H1 (cell line): ENCODE measurements around the gene TNS3.

Source experiments
- GABPA ChIP-seq: IDR thresholded peaks from 2 replicates; pipeline ENCODE4 v1.6.1; 2011; ENCODE audit warnings: mild to moderate bottlenecking, low read length, moderate library complexity, borderline replicate concordance; ENCODE audit not compliant: insufficient read depth
- POLR2AphosphoS5 ChIP-seq: IDR thresholded peaks from 2 replicates; pipeline ENCODE4 v1.6.1; 2011; ENCODE audit warnings: low read depth, low read length
- YY1 ChIP-seq: IDR thresholded peaks from 2 replicates; pipeline ENCODE4 v1.6.1; 2011; ENCODE audit warnings: low read depth, mild to moderate bottlenecking, low read length
- ZNF274 ChIP-seq: IDR thresholded peaks from 2 replicates; pipeline ENCODE4 v1.7.0; 2012; ENCODE audit warnings: low read length, borderline replicate concordance; ENCODE audit errors: extremely low read depth
- TF ChIP-seq, protein P1 (sequence below), 3 experiments: IDR thresholded peaks; 1 replicate in 2 of 3; 2 replicates in 1 of 3; pipeline versions ENCODE4 v1.5.1 to v1.6.1; 2011; ENCODE audit warnings: low read length in 3 of 3, mild to moderate bottlenecking in 3 of 3, inconsistent platforms in 2 of 3, low read depth in 1 of 3, moderate library complexity in 1 of 3; ENCODE audit not compliant: insufficient read depth in 1 of 3; ENCODE audit errors: control extremely low read depth in 1 of 3
- TF ChIP-seq, protein P2 (sequence below): IDR thresholded peaks from 2 replicates; pipeline ENCODE4 v1.6.1; 2012; ENCODE audit warnings: inconsistent platforms

DNA sequence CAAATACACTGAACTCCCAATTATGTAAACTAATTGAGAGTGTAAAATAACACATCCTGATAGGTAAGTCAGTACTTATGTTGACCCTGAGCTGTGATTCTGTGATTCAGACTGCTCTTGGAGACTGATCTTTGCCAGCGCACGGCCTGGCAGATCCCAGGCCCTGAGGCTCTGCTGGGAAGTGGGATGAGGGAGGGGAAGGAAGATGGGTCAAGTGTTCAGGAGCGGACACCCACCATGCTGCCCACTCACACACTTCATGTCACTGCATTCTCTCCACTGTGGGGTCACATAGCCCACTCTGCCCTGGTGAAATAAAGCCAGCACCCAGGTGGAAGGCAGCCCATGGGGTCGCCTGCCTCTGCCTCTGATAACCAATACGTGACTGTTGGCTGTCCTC, 226.2 kb downstream of the TNS3 start:
- TF ChIP-seq, protein P1, sequence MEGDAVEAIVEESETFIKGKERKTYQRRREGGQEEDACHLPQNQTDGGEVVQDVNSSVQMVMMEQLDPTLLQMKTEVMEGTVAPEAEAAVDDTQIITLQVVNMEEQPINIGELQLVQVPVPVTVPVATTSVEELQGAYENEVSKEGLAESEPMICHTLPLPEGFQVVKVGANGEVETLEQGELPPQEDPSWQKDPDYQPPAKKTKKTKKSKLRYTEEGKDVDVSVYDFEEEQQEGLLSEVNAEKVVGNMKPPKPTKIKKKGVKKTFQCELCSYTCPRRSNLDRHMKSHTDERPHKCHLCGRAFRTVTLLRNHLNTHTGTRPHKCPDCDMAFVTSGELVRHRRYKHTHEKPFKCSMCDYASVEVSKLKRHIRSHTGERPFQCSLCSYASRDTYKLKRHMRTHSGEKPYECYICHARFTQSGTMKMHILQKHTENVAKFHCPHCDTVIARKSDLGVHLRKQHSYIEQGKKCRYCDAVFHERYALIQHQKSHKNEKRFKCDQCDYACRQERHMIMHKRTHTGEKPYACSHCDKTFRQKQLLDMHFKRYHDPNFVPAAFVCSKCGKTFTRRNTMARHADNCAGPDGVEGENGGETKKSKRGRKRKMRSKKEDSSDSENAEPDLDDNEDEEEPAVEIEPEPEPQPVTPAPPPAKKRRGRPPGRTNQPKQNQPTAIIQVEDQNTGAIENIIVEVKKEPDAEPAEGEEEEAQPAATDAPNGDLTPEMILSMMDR (IDR thresholded peaks at IDR 0.05; ENCODE audit: control extremely low read depth in 1 of 3, insufficient read depth in 1 of 3, low read depth in 1 of 3, low read length in 3 of 3) = no peak
- no peak for TF ChIP-seq POLR2AphosphoS5
- no peak for TF ChIP-seq ZNF274
- TF ChIP-seq GABPA = no peak
- TF ChIP-seq, protein P2, sequence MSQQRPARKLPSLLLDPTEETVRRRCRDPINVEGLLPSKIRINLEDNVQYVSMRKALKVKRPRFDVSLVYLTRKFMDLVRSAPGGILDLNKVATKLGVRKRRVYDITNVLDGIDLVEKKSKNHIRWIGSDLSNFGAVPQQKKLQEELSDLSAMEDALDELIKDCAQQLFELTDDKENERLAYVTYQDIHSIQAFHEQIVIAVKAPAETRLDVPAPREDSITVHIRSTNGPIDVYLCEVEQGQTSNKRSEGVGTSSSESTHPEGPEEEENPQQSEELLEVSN = no peak
- no peak for TF ChIP-seq YY1
